HepG2 (cell line): ENCODE data around the gene FAM111A. TPM values are rescaled to one million over a fixed set of nuclear protein-coding genes. Genes with fewer than 3 reads are reported as not detected.

Experiments used
- DPF2 ChIP-seq: sonication (generic); formaldehyde crosslinking; IDR thresholded peaks from 2 replicates; pipeline ENCODE4 v1.4.0; 2020; ENCODE audit warnings: mild to moderate bottlenecking, low read depth, missing genetic modification reagents, borderline replicate concordance
- ERF ChIP-seq: IDR thresholded peaks from 2 replicates; pipeline ENCODE4 v1.6.1; 2018; ENCODE audit warnings: missing biosample characterization, missing genetic modification reagents
- FLYWCH1 ChIP-seq: sonication (generic); formaldehyde crosslinking; IDR thresholded peaks from 2 replicates; pipeline ENCODE4 v1.8.1; 2023; ENCODE audit warnings: mild to moderate bottlenecking, missing genetic modification reagents
- FOSL2 ChIP-seq: sonication (generic); formaldehyde crosslinking; IDR thresholded peaks from 2 replicates; pipeline ENCODE4 v1.4.0; 2020; ENCODE audit warnings: missing genetic modification reagents
- HNRNPUL1 ChIP-seq: fragments of 200-400 bp; formaldehyde crosslinking; IDR thresholded peaks from 2 replicates; pipeline ENCODE4 v1.6.1; 2017; ENCODE audit warnings: low read depth, mild to moderate bottlenecking, low read length, moderate library complexity
- JDP2 ChIP-seq: sonication (generic); formaldehyde crosslinking; IDR thresholded peaks from 2 replicates; pipeline ENCODE4 v1.8.1; 2022; ENCODE audit warnings: missing genetic modification reagents, borderline replicate concordance
- MATR3 ChIP-seq: sonication (generic); formaldehyde crosslinking; IDR thresholded peaks from 2 replicates; pipeline ENCODE4 v1.4.0; 2020; ENCODE audit warnings: missing genetic modification reagents
- NAIF1 ChIP-seq: sonication (generic); formaldehyde crosslinking; IDR thresholded peaks from 2 replicates; pipeline ENCODE4 v1.5.0; 2020; ENCODE audit warnings: mild to moderate bottlenecking, missing genetic modification reagents, borderline replicate concordance
- POLR2G ChIP-seq: fragments of 200-400 bp; formaldehyde crosslinking; IDR thresholded peaks from 2 replicates; pipeline ENCODE4 v1.6.1; 2018; ENCODE audit warnings: mild to moderate bottlenecking, low read depth, low read length, moderate library complexity
- SP4 ChIP-seq: sonication (generic); formaldehyde crosslinking; IDR thresholded peaks from 2 replicates; pipeline ENCODE4 v1.8.1; 2023; ENCODE audit warnings: mild to moderate bottlenecking, missing genetic modification reagents
- TARDBP ChIP-seq: sonication (generic); formaldehyde crosslinking; IDR thresholded peaks from 2 replicates; pipeline ENCODE4 v1.8.0; 2022; ENCODE audit warnings: mild to moderate bottlenecking, missing genetic modification reagents
- TEAD2 ChIP-seq: sonication (generic); formaldehyde crosslinking; IDR thresholded peaks from 2 replicates; pipeline ENCODE4 v1.9.0; 2021; ENCODE audit warnings: missing genetic modification reagents
- ZNF143 ChIP-seq: sonication (generic); formaldehyde crosslinking; IDR thresholded peaks from 2 replicates; pipeline ENCODE4 v1.4.0; 2020; ENCODE audit warnings: missing genetic modification reagents
- ZNF557 ChIP-seq: sonication (generic); formaldehyde crosslinking; IDR thresholded peaks from 2 replicates; pipeline ENCODE4 v1.4.0; 2020; ENCODE audit warnings: missing genetic modification reagents
- ZNF564 ChIP-seq: sonication (generic); formaldehyde crosslinking; IDR thresholded peaks from 2 replicates; pipeline ENCODE4 v1.8.1; 2023; ENCODE audit warnings: mild to moderate bottlenecking, missing genetic modification reagents
- ZNF570 ChIP-seq: sonication (generic); formaldehyde crosslinking; IDR thresholded peaks from 2 replicates; pipeline ENCODE4 v1.4.0; 2020; ENCODE audit warnings: mild to moderate bottlenecking, missing genetic modification reagents, borderline replicate concordance
- ZNF580 ChIP-seq: IDR thresholded peaks from 2 replicates; pipeline ENCODE4 v1.6.1; 2016; ENCODE audit warnings: low read depth, borderline replicate concordance
- ZNF660 ChIP-seq: sonication (generic); formaldehyde crosslinking; IDR thresholded peaks from 2 replicates; pipeline ENCODE4 v1.5.1; 2020; ENCODE audit warnings: mild to moderate bottlenecking, low read depth, missing genetic modification reagents, borderline replicate concordance
- ZSCAN25 ChIP-seq: sonication (generic); formaldehyde crosslinking; IDR thresholded peaks from 2 replicates; pipeline ENCODE4 v1.8.0; 2022; ENCODE audit warnings: mild to moderate bottlenecking, missing genetic modification reagents
- polyA plus RNA-seq, 8 experiments: library from polyadenylated mRNA; depleted of rRNA in 3 of 8; stranded (reverse) in 7 of 8; unstranded in 1 of 8; fragments of >200 nt; fragmentation: Illumina TruSeq in 4 of 8; extraction: Trizol in 4 of 8; gene quantifications; 2 replicates each; pipeline versions ENCODE4 v1.2.1 to v1.2.3, GENCODE V29; 2011 to 2016; ENCODE audit warnings: low read depth in 4 of 8, missing spikeins in 1 of 8, mixed read lengths in 1 of 8; ENCODE audit not compliant: insufficient read depth in 1 of 8
- total RNA-seq, 5 experiments: library from RNA; depleted of rRNA; stranded (reverse); fragments of >200 nt; fragmentation: Illumina TruSeq; extraction: Trizol; gene quantifications; 2 replicates each; pipeline ENCODE4 v1.2.3, GENCODE V29; 2016; ENCODE audit warnings: low read depth in 1 of 5
- TF ChIP-seq, protein P1 (sequence below): sonication (generic); formaldehyde crosslinking; IDR thresholded peaks from 2 replicates; pipeline ENCODE4 v1.4.0; 2020; ENCODE audit warnings: low read depth, missing genetic modification reagents
- TF ChIP-seq, protein P2 (sequence below): sonication (generic); formaldehyde crosslinking; IDR thresholded peaks from 2 replicates; pipeline ENCODE4 v1.4.0; 2020; ENCODE audit warnings: missing genetic modification reagents, borderline replicate concordance
- TF ChIP-seq, protein P3 (sequence below): sonication (generic); formaldehyde crosslinking; IDR thresholded peaks from 2 replicates; pipeline ENCODE4 v1.8.0; 2022; ENCODE audit warnings: mild to moderate bottlenecking, missing genetic modification reagents

The FAM111A gene
- total and polyA plus RNA-seq, 2 of the 13 experiments (the other 11 are each of a cell fraction or from before 2014, with no cell fraction given): 3.2 to 13.5 TPM

DNA sequence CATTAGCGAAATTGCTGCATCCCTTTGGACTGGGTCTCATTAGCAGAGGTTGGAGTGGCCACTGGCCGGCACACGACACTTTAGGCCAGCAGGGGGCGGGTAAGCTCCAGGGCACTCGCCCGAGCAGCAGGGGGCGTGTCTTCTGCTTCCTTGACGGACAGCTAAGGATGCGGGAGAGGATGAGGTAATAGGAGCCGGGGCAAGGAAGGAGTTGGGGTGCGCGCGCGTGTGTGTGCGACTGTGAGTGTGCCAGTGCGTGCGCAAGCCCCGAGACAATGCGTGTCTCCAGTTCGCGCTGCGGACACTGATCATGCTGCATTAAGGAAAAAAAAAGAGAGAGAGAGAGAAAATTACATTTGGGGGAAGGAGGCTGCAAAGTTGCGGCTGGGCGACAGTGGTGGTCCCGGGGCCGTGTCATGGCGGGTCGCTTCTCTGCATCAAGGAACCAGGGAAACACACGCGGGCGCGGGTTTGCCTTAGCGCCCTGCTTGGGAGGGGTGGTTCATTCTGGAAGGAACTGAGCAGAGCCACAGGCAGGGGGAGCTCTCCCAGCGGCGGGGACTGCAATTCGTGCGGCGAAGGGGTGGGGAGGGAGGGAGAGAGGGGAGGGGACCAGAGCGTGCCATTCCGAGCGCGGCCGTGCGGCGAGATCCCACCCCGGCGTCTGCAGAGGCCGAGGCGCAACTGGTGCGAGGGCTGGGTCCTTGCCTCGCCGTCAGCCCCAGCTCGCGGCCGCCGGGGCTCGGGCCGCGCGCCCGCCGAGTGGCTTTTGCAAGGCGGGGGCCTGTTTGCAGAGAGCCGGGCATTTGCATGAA is 29.1 kb downstream of the FAM111A start, which contains the start of gene DTX4 (continued):
- no peak; the same call in 1 of the 2 replicates for TF ChIP-seq TARDBP (CRISPR knock-in tag)
- TF ChIP-seq ZSCAN25 (CRISPR knock-in tag): peak; percentile 98
- TF ChIP-seq, protein P1, sequence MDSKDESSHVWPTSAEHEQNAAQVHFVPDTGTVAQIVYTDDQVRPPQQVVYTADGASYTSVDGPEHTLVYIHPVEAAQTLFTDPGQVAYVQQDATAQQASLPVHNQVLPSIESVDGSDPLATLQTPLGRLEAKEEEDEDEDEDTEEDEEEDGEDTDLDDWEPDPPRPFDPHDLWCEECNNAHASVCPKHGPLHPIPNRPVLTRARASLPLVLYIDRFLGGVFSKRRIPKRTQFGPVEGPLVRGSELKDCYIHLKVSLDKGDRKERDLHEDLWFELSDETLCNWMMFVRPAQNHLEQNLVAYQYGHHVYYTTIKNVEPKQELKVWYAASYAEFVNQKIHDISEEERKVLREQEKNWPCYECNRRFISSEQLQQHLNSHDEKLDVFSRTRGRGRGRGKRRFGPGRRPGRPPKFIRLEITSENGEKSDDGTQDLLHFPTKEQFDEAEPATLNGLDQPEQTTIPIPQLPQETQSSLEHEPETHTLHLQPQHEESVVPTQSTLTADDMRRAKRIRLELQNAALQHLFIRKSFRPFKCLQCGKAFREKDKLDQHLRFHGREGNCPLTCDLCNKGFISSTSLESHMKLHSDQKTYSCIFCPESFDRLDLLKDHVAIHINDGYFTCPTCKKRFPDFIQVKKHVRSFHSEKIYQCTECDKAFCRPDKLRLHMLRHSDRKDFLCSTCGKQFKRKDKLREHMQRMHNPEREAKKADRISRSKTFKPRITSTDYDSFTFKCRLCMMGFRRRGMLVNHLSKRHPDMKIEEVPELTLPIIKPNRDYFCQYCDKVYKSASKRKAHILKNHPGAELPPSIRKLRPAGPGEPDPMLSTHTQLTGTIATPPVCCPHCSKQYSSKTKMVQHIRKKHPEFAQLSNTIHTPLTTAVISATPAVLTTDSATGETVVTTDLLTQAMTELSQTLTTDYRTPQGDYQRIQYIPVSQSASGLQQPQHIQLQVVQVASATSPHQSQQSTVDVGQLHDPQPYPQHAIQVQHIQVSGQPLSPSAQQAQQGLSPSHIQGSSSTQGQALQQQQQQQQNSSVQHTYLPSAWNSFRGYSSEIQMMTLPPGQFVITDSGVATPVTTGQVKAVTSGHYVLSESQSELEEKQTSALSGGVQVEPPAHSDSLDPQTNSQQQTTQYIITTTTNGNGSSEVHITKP: no peak
- no peak for TF ChIP-seq HNRNPUL1
- no peak for TF ChIP-seq ZNF557 (CRISPR knock-in tag)
- TF ChIP-seq POLR2G: no peak
- no peak; the same call in 1 of the 2 replicates for TF ChIP-seq TEAD2 (CRISPR knock-in tag)
- no peak for TF ChIP-seq FLYWCH1 (CRISPR knock-in tag)
- no peak; the same call in 1 of the 2 replicates for TF ChIP-seq NAIF1 (CRISPR knock-in tag)
- no peak for TF ChIP-seq DPF2 (CRISPR knock-in tag)
- no peak for TF ChIP-seq ERF (CRISPR knock-in tag)
- no peak for TF ChIP-seq ZNF570 (CRISPR knock-in tag)
- TF ChIP-seq FOSL2 (CRISPR knock-in tag): no peak
- TF ChIP-seq ZNF660 (CRISPR knock-in tag): no peak
- TF ChIP-seq, protein P2, sequence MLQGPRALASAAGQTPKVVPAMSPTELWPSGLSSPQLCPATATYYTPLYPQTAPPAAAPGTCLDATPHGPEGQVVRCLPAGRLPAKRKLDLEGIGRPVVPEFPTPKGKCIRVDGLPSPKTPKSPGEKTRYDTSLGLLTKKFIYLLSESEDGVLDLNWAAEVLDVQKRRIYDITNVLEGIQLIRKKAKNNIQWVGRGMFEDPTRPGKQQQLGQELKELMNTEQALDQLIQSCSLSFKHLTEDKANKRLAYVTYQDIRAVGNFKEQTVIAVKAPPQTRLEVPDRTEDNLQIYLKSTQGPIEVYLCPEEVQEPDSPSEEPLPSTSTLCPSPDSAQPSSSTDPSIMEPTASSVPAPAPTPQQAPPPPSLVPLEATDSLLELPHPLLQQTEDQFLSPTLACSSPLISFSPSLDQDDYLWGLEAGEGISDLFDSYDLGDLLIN (CRISPR knock-in tag): no peak
- TF ChIP-seq ZNF580 (CRISPR knock-in tag): no peak
- peak; percentile 94 for TF ChIP-seq SP4 (CRISPR knock-in tag)
- TF ChIP-seq, protein P3, sequence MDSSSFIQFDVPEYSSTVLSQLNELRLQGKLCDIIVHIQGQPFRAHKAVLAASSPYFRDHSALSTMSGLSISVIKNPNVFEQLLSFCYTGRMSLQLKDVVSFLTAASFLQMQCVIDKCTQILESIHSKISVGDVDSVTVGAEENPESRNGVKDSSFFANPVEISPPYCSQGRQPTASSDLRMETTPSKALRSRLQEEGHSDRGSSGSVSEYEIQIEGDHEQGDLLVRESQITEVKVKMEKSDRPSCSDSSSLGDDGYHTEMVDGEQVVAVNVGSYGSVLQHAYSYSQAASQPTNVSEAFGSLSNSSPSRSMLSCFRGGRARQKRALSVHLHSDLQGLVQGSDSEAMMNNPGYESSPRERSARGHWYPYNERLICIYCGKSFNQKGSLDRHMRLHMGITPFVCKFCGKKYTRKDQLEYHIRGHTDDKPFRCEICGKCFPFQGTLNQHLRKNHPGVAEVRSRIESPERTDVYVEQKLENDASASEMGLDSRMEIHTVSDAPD (CRISPR knock-in tag): no peak
- TF ChIP-seq ZNF564 (CRISPR knock-in tag): 0 out of 2 replicates have a peak, but pooled peaks have one; percentile 69
- no peak for TF ChIP-seq ZNF143 (CRISPR knock-in tag)
- TF ChIP-seq MATR3 (CRISPR knock-in tag): no peak
- no peak for TF ChIP-seq JDP2
